NCI-H2171 (cell line): ENCODE data around the gene GATAD2A.
A peak's percentile ranks its signal among the peaks of the same experiment; 100 is the strongest.

Experiments
- DNase-seq: peaks from one replicate; lab custom pipeline; 2025; lab: John Stamatoyannopoulos, UW

GATAD2A gene

GRCh38 chr19:19513682-19514081 lies 108.2 kb downstream of the GATAD2A start:
- DNase-seq: no peak

GRCh38 chr19:19514215-19514657 lies 108.8 kb downstream of the GATAD2A start:
- DNase-seq: no peak

- no peak for DNase-seq
Measured at GRCh38 chr19:19514881-19515641, 109.6 kb downstream of the GATAD2A start, which contains the start of gene TSSK6. Gene TSSK6, minus strand, starts transcription at chr19:19515548. Its CDS starts 121 bp downstream, at chr19:19515427.

- DNase-seq: peak; percentile 84
Measured at GRCh38 chr19:19515642-19516519, 110.4 kb downstream of the GATAD2A start, which contains the start of gene NDUFA13. Gene NDUFA13, plus strand, starts transcription at chr19:19516225. Its CDS starts 14 bp downstream, at chr19:19516239.

- no peak for DNase-seq
Measured at GRCh38 chr19:19517235-19517619, 111.8 kb downstream of the GATAD2A start.

GRCh38 chr19:19520989-19521388 lies 115.5 kb downstream of the GATAD2A start:
- DNase-seq: no peak

GRCh38 chr19:19523177-19523576 lies 117.7 kb downstream of the GATAD2A start:
- DNase-seq: no peak

- no peak for DNase-seq
Measured at GRCh38 chr19:19524053-19524452, 118.6 kb downstream of the GATAD2A start.

GRCh38 chr19:19525611-19526380 lies 120.3 kb downstream of the GATAD2A start:
- no peak for DNase-seq

GRCh38 chr19:19526581-19527370 lies 121.3 kb downstream of the GATAD2A start:
- DNase-seq: no peak

GRCh38 chr19:19527371-19527656 lies 121.8 kb downstream of the GATAD2A start:
- DNase-seq: no peak

GRCh38 chr19:19527674-19528625 lies 122.5 kb downstream of the GATAD2A start:
- DNase-seq: no peak

- DNase-seq: no peak
Measured at GRCh38 chr19:19528721-19529490, 123.4 kb downstream of the GATAD2A start, which contains the start of gene YJEFN3. Gene YJEFN3, plus strand, starts transcription at chr19:19528911. Its CDS starts 22 bp downstream, at chr19:19528933.

- no peak for DNase-seq
Measured at GRCh38 chr19:19529783-19530422, 124.4 kb downstream of the GATAD2A start.

GRCh38 chr19:19530423-19530804 lies 124.9 kb downstream of the GATAD2A start:
- DNase-seq: no peak

GRCh38 chr19:19530889-19531288 lies 125.4 kb downstream of the GATAD2A start:
- DNase-seq: no peak

- peak; percentile 74 for DNase-seq
Measured at GRCh38 chr19:19531951-19532805, 126.7 kb downstream of the GATAD2A start.
